Measurements from ENCODE around the gene ALAS1.

- TF ChIP-seq, protein P1, sequence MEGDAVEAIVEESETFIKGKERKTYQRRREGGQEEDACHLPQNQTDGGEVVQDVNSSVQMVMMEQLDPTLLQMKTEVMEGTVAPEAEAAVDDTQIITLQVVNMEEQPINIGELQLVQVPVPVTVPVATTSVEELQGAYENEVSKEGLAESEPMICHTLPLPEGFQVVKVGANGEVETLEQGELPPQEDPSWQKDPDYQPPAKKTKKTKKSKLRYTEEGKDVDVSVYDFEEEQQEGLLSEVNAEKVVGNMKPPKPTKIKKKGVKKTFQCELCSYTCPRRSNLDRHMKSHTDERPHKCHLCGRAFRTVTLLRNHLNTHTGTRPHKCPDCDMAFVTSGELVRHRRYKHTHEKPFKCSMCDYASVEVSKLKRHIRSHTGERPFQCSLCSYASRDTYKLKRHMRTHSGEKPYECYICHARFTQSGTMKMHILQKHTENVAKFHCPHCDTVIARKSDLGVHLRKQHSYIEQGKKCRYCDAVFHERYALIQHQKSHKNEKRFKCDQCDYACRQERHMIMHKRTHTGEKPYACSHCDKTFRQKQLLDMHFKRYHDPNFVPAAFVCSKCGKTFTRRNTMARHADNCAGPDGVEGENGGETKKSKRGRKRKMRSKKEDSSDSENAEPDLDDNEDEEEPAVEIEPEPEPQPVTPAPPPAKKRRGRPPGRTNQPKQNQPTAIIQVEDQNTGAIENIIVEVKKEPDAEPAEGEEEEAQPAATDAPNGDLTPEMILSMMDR (IDR thresholded peaks at IDR 0.05), result no peak
- TF ChIP-seq POLR2AphosphoS5 (IDR thresholded peaks at IDR 0.05), result no peak
Observed at GRCh38 chr3:52247409-52248164, 49.6 kb downstream of the ALAS1 start.

All from gastroesophageal sphincter (tissue), 3 donors.